HG03571 (cell line): Measurements from ENCODE around the gene NMT1.

Experiments
- ATAC-seq: cut with Tn5 transposase; IDR thresholded peaks from one replicate; pipeline ENCODE4 v1.9.1; 2021; ENCODE audit not compliant: unreplicated experiment

The NMT1 gene

GRCh38 chr17:45077643-45078042 is 16.5 kb downstream of the NMT1 start:
- no peak for ATAC-seq

GRCh38 chr17:45081047-45081703 is 20.1 kb downstream of the NMT1 start:
- ATAC-seq = no peak

- ATAC-seq = no peak
Observed at GRCh38 chr17:45086391-45086790, 25.3 kb downstream of the NMT1 start.

GRCh38 chr17:45086865-45087503 is 25.9 kb downstream of the NMT1 start:
- ATAC-seq = no peak

GRCh38 chr17:45087504-45087975 is 26.4 kb downstream of the NMT1 start:
- no peak for ATAC-seq

- ATAC-seq = no peak
Observed at GRCh38 chr17:45087978-45088377, 26.9 kb downstream of the NMT1 start.

- no peak for ATAC-seq
Observed at GRCh38 chr17:45088741-45089140, 27.6 kb downstream of the NMT1 start.

GRCh38 chr17:45090711-45091110 is 29.6 kb downstream of the NMT1 start:
- no peak for ATAC-seq

GRCh38 chr17:45091778-45092425 is 30.8 kb downstream of the NMT1 start:
- no peak for ATAC-seq

GRCh38 chr17:45092911-45093430 is 31.9 kb downstream of the NMT1 start:
- no peak for ATAC-seq

GRCh38 chr17:45093444-45094110 is 32.5 kb downstream of the NMT1 start:
- ATAC-seq = no peak

GRCh38 chr17:45096141-45096540 is 35.0 kb downstream of the NMT1 start:
- no peak for ATAC-seq

- ATAC-seq = no peak
Observed at GRCh38 chr17:45096926-45097325, 35.8 kb downstream of the NMT1 start.

- ATAC-seq = no peak
Observed at GRCh38 chr17:45098081-45098868, 37.2 kb downstream of the NMT1 start.

GRCh38 chr17:45098869-45099616 is 37.9 kb downstream of the NMT1 start:
- ATAC-seq = no peak

GRCh38 chr17:45101546-45101882 is 40.4 kb downstream of the NMT1 start:
- no peak for ATAC-seq

GRCh38 chr17:45101883-45102811 is 41.0 kb downstream of the NMT1 start:
- no peak for ATAC-seq

- ATAC-seq = no peak
Observed at GRCh38 chr17:45102856-45103255, 41.7 kb downstream of the NMT1 start.

- no peak for ATAC-seq
Observed at GRCh38 chr17:45103269-45103795, 42.2 kb downstream of the NMT1 start.
